ENCODE results near the gene ITGAX. TPM values are rescaled to one million over a fixed set of nuclear protein-coding genes. Genes with fewer than 3 reads are reported as not detected.
A peak's percentile ranks its signal among the peaks of the same experiment; 100 is the strongest.

The ITGAX gene
- total and polyA plus RNA-seq, 4 donors: 38.1 to 148 (median 113) TPM

DNA sequence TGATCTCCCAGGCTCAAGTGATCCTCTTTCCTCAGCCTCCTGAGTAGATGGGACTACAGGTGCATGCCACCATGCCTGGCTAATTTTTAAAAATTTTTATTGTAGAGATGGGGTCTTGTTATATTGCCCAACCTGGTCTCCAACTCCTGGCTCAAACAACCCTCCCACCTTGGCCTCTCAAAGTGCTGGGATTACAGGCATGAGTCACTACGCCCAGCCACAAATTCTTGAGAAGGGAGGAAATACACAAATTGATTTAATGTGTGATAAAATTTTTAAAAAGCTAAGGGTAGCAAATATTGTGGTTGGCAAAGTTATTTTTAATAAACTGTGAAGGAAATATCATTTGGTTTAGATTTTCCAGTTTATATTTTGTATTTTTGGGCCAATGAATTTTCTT is 47.7 kb downstream of the ITGAX start:
- TF ChIP-seq, protein P1, sequence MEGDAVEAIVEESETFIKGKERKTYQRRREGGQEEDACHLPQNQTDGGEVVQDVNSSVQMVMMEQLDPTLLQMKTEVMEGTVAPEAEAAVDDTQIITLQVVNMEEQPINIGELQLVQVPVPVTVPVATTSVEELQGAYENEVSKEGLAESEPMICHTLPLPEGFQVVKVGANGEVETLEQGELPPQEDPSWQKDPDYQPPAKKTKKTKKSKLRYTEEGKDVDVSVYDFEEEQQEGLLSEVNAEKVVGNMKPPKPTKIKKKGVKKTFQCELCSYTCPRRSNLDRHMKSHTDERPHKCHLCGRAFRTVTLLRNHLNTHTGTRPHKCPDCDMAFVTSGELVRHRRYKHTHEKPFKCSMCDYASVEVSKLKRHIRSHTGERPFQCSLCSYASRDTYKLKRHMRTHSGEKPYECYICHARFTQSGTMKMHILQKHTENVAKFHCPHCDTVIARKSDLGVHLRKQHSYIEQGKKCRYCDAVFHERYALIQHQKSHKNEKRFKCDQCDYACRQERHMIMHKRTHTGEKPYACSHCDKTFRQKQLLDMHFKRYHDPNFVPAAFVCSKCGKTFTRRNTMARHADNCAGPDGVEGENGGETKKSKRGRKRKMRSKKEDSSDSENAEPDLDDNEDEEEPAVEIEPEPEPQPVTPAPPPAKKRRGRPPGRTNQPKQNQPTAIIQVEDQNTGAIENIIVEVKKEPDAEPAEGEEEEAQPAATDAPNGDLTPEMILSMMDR (IDR thresholded peaks at IDR 0.05; ENCODE audit: control extremely low read depth, extremely low read depth): no peak
- ATAC-seq (ENCODE audit: insufficient read depth, low FRiP score): no peak
- Histone ChIP-seq H3K9ac (ENCODE audit: insufficient read depth in 1 of 2, low read length in 2 of 2) (no peak overlapping the region), H3K36me3 (ENCODE audit: control insufficient read depth in 4 of 4, insufficient read depth in 4 of 4, low read length in 4 of 4) (no peaks in the 10 kb centered on the region), H3K9me3 (ENCODE audit: control insufficient read depth in 4 of 4, insufficient read depth in 3 of 4, low read length in 3 of 4) (peaks cover 0 to 14% (median 2%) of the 10 kb centered on the region in 4 donors), H3K27ac (ENCODE audit: low read depth in 1 of 2, low read length in 1 of 2) (no peak overlapping the region), H3K4me3 (no peak overlapping the region), H3K27me3 (ENCODE audit: control insufficient read depth in 3 of 3, insufficient read depth in 3 of 3, low read length in 2 of 3) (peaks cover 0 to 3% (median 0%) of the 10 kb centered on the region in 3 donors), H3K4me1 (ENCODE audit: control insufficient read depth in 5 of 5, insufficient read depth in 5 of 5, low read length in 5 of 5) (no peaks in the 10 kb centered on the region)
- DNase-seq: no peak
- WGBS, 2 donors: 73 to 83% methylated on average over 1 of the region's 1 CpG

DNA sequence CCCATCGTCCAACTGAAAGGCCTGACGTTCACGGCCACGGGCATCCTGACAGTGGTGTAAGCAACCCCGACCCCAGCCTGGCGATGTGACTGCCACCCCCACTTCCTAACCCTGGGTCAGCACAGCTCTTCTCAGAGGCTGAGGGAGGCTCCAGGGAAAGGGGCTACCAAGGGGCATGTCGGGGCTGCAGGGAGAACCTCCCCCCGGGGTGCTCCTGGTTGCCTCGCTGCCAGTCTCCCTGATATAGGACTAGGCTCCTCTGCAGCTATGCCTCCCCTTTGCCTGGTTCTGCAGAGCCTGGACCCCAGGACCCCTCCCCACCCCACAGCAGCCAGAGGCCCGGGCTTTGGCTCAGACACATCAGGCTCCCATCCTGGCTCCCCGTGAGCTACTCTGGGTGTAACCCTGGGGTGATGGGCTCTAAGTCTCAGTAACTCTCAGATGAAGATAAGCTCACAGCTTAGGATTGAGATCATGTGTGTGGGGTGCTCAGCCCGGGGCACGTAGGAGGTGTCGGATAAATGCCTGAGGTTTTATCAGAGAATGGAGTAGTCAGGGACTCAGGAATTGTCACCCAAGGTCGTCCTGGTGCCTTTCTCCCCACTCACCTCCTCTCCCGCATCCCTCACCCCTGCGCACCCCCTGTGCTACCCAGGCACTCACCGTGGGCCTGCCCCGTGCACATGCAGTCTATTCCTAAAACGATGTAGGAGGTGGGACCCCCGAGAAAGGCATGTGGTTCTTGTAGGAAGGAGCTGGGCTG is 48.8 kb downstream of the ITGAX start:
- ATAC-seq (ENCODE audit: insufficient read depth, low FRiP score) (no peak), DNase-seq (no peak)
- Histone ChIP-seq H3K9ac (ENCODE audit: insufficient read depth in 1 of 2, low read length in 2 of 2) (no peak overlapping the region), H3K4me1 (ENCODE audit: control insufficient read depth in 5 of 5, insufficient read depth in 5 of 5, low read length in 5 of 5) (no peaks in the 10 kb centered on the region), H3K4me3 (no peak overlapping the region), H3K9me3 (ENCODE audit: control insufficient read depth in 4 of 4, insufficient read depth in 3 of 4, low read length in 3 of 4) (peaks cover 0 to 13% (median 2%) of the 10 kb centered on the region in 4 donors), H3K36me3 (ENCODE audit: control insufficient read depth in 4 of 4, insufficient read depth in 4 of 4, low read length in 4 of 4) (no peaks in the 10 kb centered on the region), H3K27me3 (ENCODE audit: control insufficient read depth in 3 of 3, insufficient read depth in 3 of 3, low read length in 2 of 3) (peaks cover 0 to 3% (median 0%) of the 10 kb centered on the region in 3 donors), H3K27ac (ENCODE audit: low read depth in 1 of 2, low read length in 1 of 2) (no peak overlapping the region)
- TF ChIP-seq, protein P1 (IDR thresholded peaks at IDR 0.05; ENCODE audit: control extremely low read depth, extremely low read depth): no peak
- WGBS, 2 donors: 77 to 86% methylated on average over 21 of the region's 21 CpGs

DNA sequence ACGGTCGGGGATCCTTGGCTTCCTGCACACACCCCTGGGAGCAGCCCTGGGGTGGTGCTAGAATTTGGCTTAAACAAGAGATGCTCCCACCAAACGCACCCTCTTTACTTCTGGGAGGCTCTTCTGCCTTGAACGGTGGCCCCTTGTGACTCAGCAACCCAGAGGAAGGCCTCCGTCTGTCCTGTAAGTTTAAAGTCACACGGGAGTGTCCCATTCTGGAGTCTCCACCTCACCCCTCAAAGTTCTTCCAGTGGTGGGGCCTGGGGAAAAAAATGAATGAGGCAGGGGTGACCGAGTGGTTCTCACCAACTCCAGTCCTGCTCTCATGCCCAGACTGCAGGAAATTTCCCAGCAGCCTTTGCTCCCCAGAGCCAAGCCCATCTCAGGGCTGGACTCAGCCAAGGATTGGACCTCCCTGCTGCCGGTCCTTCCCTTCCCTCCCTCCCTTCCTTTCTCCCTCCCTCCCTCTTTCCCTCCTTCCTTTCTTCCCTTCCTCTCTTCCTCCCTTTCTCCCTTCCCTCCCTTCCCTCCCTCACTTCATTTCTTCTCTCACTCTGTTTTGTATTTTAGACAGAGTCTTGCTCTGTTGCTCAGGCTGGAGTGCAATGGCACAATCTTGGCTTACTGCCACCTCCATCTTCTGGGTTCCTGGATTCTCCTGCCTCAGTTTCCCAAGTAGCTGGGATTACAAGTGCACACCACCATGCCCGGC is 49.5 kb downstream of the ITGAX start:
- DNase-seq (no peak), ATAC-seq (ENCODE audit: insufficient read depth, low FRiP score) (peak; percentile 34)
- no peaks in the 10 kb centered on the region for H3K4me1 ChIP-seq (ENCODE audit: control insufficient read depth in 5 of 5, insufficient read depth in 5 of 5, low read length in 5 of 5)
- peaks cover 0 to 3% (median 0%) of the 10 kb centered on the region in 3 donors for H3K27me3 ChIP-seq (ENCODE audit: control insufficient read depth in 3 of 3, insufficient read depth in 3 of 3, low read length in 2 of 3)
- 53 to 56% methylated on average over 9 of the region's 9 CpGs for WGBS, 2 donors
- H3K9ac ChIP-seq (ENCODE audit: insufficient read depth in 1 of 2, low read length in 2 of 2): no peak overlapping the region
- no peaks in the 10 kb centered on the region for H3K36me3 ChIP-seq (ENCODE audit: control insufficient read depth in 4 of 4, insufficient read depth in 4 of 4, low read length in 4 of 4)
- peaks cover 0 to 8% (median under 1%) of the 10 kb centered on the region in 4 donors for H3K9me3 ChIP-seq (ENCODE audit: control insufficient read depth in 4 of 4, insufficient read depth in 3 of 4, low read length in 3 of 4)
- no peak overlapping the region for H3K4me3 ChIP-seq
- TF ChIP-seq, protein P1 (IDR thresholded peaks at IDR 0.05; ENCODE audit: control extremely low read depth, extremely low read depth): no peak
- H3K27ac ChIP-seq (ENCODE audit: low read depth in 1 of 2, low read length in 1 of 2): no peak overlapping the region
